GM10248 (cell line): ENCODE measurements around the gene PLB1.
"Not testable (repeated sequence)": the region's sequence is repeated elsewhere in the genome, so short reads cannot be mapped to it uniquely, and the experiment has no call there.

Experiments
- CTCF ChIA-PET: fragments of 300-600 bp; sonication (Branson Sonifier 250); formaldehyde crosslinking; extraction: SDS; loops from one replicate; lab custom pipeline; 2021; ENCODE audit warnings: antibody characterized with exemption; lab: Yijun Ruan, JAX
- POLR2A ChIA-PET: fragments of 350-650 bp; sonication (Branson Sonifier 250); formaldehyde crosslinking; extraction: SDS; loops from one replicate; lab custom pipeline; 2020; ENCODE audit warnings: antibody characterized with exemption; lab: Yijun Ruan, JAX
- DNase-seq: peaks from one replicate; pipeline ENCODE4 v3.0.0; 2012; ENCODE audit errors: extremely low spot score
- CTCF ChIP-seq: IDR thresholded peaks from 2 replicates; pipeline ENCODE4 v1.5.1; 2012; ENCODE audit warnings: mild to moderate bottlenecking, low read depth; ENCODE audit errors: extremely low read depth, missing control alignments, control extremely low read depth

PLB1 gene

GRCh38 chr2:28544405-28544921 lies 48.6 kb downstream of the PLB1 start:
- no peak for TF ChIP-seq CTCF
- CTCF ChIA-PET: no interaction called here
- DNase-seq: no peak
- POLR2A ChIA-PET: no interaction called here

- ChIA-PET POLR2A (no interaction called here), CTCF (no interaction called here)
- no peak for TF ChIP-seq CTCF
- no peak for DNase-seq
Measured at GRCh38 chr2:28544922-28545589, 49.2 kb downstream of the PLB1 start.

GRCh38 chr2:28545590-28546200 lies 49.8 kb downstream of the PLB1 start:
- no peak for TF ChIP-seq CTCF
- CTCF ChIA-PET: no interaction called here
- no peak for DNase-seq
- POLR2A ChIA-PET: no interaction called here

- ChIA-PET CTCF (no interaction called here), POLR2A (no interaction called here)
- DNase-seq: no peak
- no peak for TF ChIP-seq CTCF
Measured at GRCh38 chr2:28546242-28546641, 50.4 kb downstream of the PLB1 start.

- ChIA-PET CTCF (interaction anchor here (1.9 to 2.6 kb wide), 2 partner anchors 10 to 19 kb away, joined by 9 to 10 read pairs; no protein-coding TSS in a partner anchor), POLR2A (no interaction called here)
- no peak for TF ChIP-seq CTCF
- DNase-seq: no peak
Measured at GRCh38 chr2:28547223-28547860, 51.5 kb downstream of the PLB1 start.

GRCh38 chr2:28547906-28548600 lies 52.2 kb downstream of the PLB1 start:
- POLR2A ChIA-PET: no interaction called here
- no peak for TF ChIP-seq CTCF
- CTCF ChIA-PET: interaction anchor here (1.9 to 2.6 kb wide), 2 partner anchors 10 to 19 kb away, joined by 9 to 10 read pairs; no protein-coding TSS in a partner anchor
- DNase-seq: no peak

GRCh38 chr2:28550345-28550744 lies 54.5 kb downstream of the PLB1 start:
- POLR2A ChIA-PET, DNase-seq: not testable (repeated sequence)
- CTCF ChIA-PET: interaction anchor here (1.6 kb wide), 1 partner anchor 9 kb away, joined by 4 read pairs; no protein-coding TSS in a partner anchor
